Sigmoid colon (tissue), 4 donors: ENCODE measurements around the gene USP28.
"Not testable (repeated sequence)": the region's sequence is repeated elsewhere in the genome, so short reads cannot be mapped to it uniquely, and the experiment has no call there.

Experiments used
- EP300 ChIP-seq, 4 donors: sonication (generic); formaldehyde crosslinking; IDR thresholded peaks; one replicate each; pipeline ENCODE4 v1.6.1; 2017; ENCODE audit warnings: antibody characterized with exemption in 4 of 4
- POLR2A ChIP-seq, 2 donors: fragments of 450-650 bp; IDR thresholded peaks; one replicate each; pipeline ENCODE4 v1.6.1; 2016; ENCODE audit warnings: antibody characterized with exemption in 2 of 2, mild to moderate bottlenecking in 2 of 2, moderate library complexity in 2 of 2
- POLR2AphosphoS5 ChIP-seq, 4 donors: sonication (generic); formaldehyde crosslinking; IDR thresholded peaks; one replicate each; pipeline ENCODE4 v1.6.1; 2017; ENCODE audit warnings: antibody characterized with exemption in 4 of 4
- TF ChIP-seq, protein P1 (sequence below), 4 experiments: fragments of 450-650 bp in 3 of 4; fragments of 200-600 bp in 1 of 4; IDR thresholded peaks; one replicate each; pipeline ENCODE4 v1.5.1; 2016 to 2019; ENCODE audit warnings: antibody characterized with exemption in 4 of 4, mild to moderate bottlenecking in 3 of 4, moderate library complexity in 2 of 4

DNA sequence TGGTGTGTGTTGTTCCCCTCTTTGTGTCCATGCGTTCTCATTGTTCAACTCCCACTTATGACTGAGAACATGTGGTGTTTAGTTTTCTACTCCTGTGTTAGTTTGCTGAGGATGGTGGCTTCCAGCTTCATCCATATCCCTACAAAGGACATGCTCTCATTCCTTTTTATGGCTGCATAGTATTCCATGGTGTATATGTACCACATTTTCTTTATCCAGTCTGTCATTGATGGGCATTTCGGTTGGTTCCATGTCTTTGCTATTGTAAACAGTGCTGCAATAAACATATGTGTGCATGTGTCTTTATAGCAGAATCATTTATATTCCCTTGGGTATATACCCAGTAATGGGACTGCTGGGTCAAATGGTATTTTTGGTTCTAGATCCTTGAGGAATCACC lies 112.3 kb downstream of the USP28 start:
- TF ChIP-seq, protein P1, sequence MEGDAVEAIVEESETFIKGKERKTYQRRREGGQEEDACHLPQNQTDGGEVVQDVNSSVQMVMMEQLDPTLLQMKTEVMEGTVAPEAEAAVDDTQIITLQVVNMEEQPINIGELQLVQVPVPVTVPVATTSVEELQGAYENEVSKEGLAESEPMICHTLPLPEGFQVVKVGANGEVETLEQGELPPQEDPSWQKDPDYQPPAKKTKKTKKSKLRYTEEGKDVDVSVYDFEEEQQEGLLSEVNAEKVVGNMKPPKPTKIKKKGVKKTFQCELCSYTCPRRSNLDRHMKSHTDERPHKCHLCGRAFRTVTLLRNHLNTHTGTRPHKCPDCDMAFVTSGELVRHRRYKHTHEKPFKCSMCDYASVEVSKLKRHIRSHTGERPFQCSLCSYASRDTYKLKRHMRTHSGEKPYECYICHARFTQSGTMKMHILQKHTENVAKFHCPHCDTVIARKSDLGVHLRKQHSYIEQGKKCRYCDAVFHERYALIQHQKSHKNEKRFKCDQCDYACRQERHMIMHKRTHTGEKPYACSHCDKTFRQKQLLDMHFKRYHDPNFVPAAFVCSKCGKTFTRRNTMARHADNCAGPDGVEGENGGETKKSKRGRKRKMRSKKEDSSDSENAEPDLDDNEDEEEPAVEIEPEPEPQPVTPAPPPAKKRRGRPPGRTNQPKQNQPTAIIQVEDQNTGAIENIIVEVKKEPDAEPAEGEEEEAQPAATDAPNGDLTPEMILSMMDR (IDR thresholded peaks at IDR 0.05): not testable (repeated sequence)
- TF ChIP-seq POLR2AphosphoS5, POLR2A, EP300 (IDR thresholded peaks at IDR 0.05): not testable (repeated sequence)
